NCI-H2196 treated with DMSO at 0.1 percent for 48 hours (cell line): Measurements from ENCODE around the gene SLC11A1.

Experiments
- DNase-seq: peaks from one replicate; lab custom pipeline; 2025; ENCODE audit not compliant: unreplicated experiment; lab: John Stamatoyannopoulos, UW

SLC11A1 gene

GRCh38 chr2:218366621-218367414 is 15.3 kb upstream of the SLC11A1 start:
- no peak for DNase-seq

- no peak for DNase-seq
Observed at GRCh38 chr2:218367415-218368149, 14.5 kb upstream of the SLC11A1 start.

- no peak for DNase-seq
Observed at GRCh38 chr2:218368150-218368528, 13.9 kb upstream of the SLC11A1 start.

DNA sequence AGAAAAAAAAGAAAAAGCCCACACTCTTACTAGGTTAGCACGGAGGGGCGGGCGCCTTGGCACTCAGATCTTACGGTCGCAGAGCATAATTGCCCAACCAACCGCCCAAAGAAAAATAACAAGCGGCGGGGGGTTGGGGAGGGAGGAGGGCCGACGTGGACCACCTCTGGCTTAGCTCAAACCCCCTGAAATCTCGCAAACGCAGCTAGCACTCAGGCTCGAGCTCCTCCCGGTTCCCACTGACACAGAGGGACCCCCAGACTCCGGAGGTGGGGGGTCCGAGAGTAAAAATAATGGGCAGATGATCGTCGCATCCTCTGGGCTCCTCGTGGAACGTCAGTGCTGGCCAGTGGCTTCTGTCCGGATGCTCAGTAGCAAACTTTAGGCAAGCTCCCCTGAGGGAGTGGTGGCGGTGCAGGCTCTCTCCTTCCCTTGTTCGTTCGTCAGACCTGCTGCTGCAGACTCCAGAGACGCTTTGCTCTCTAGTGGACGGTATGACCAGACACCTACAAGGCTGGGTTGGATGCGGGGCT is 13.4 kb upstream of the SLC11A1 start:
- DNase-seq, result no peak

GRCh38 chr2:218369330-218369729 is 12.7 kb upstream of the SLC11A1 start:
- peak; percentile 14 for DNase-seq

DNA sequence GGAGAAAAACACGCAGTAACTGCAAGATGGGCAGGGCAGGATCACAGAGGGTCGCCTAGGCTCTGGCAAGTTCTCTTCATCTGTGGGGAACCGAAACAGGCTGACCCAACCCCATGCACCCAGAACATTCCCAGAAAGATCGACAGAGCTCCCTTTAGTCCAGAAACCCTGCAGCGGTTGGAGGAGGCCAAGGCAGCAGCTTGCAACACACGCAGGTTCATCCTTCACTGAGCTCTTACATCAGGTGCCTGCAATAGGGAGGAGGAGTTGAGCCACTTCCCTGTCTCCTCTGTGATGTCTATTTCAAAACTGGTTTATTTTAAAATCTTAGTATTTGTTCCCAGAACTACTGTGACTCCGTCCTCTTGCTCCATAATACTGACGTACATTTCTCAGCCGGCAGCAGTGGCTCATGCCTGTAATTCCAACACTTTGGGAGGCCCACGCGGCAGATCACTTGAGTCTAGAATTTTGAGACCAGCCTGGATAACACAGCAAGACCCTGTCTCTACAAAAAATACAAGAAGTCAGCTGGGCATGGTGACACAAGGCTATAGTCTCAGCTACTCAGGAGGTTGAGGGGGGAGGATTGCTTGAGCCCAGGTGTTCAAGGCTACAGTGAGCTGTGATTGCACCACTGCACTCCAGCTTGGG is 11.5 kb upstream of the SLC11A1 start:
- no peak for DNase-seq

DNA sequence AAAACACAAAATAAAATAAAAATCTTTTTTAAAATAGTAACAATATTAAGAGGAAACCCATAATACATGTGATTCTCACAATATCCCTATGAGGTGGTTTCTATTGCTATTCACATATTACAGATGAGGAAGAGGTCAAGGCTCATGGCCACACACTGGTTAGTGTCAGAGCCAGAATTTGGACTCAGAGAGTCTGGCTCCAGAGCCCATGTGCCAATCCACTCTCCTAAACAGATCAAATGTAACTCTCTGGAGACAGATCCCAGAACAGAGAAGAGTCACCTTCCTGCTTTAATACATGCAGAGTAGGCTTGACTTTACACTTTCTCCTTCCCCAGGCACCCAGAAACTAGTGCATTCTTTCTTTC is 10.1 kb upstream of the SLC11A1 start:
- DNase-seq, result no peak

GRCh38 chr2:218374795-218375194 is 7.3 kb upstream of the SLC11A1 start:
- DNase-seq, result no peak

GRCh38 chr2:218375212-218375611 is 6.9 kb upstream of the SLC11A1 start:
- DNase-seq, result no peak

DNA sequence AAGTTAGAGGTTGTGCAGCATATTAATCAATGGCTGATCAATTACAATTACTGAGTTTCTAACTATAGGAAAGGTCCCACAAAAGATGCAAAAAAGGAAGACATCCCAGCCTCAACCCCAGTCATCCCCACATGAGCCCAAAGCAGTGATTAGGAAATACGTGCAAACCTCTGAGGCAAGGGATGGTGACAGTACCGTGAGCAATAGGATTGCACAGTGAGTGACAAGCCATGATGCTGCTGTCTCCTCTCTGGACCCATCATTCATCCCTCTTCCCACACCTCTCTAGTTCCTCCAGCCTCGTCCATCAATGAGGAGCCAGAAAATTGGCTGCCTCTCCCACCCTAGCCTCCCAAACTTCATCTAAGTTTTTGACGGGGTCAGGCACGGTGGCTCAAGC is 4.0 kb upstream of the SLC11A1 start:
- DNase-seq, result no peak

- no peak for DNase-seq
Observed at GRCh38 chr2:218382785-218383184, 712 bp downstream of the SLC11A1 start.

GRCh38 chr2:218383892-218384519 is 1.9 kb downstream of the SLC11A1 start:
- DNase-seq, result no peak

DNA sequence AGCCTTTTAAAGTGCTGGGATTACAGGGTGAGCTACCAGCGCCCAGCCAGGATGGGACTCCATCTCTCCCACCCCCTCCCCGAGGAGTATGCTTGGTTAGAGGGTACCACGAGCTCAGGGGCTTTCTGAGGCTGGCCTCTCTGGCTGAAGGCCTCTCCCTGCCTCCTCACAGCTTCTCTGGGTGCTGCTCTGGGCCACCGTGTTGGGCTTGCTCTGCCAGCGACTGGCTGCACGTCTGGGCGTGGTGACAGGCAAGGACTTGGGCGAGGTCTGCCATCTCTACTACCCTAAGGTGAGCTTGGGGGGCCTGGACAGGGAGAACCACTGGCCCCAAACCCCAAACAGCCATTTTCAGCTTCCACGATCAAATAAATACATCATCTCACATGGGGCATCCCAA is 2.9 kb downstream of the SLC11A1 start:
- DNase-seq, result no peak

- no peak for DNase-seq
Observed at GRCh38 chr2:218386505-218387368, 4.7 kb downstream of the SLC11A1 start.

- DNase-seq, result peak; percentile 59
Observed at GRCh38 chr2:218387369-218388194, 5.5 kb downstream of the SLC11A1 start.

DNA sequence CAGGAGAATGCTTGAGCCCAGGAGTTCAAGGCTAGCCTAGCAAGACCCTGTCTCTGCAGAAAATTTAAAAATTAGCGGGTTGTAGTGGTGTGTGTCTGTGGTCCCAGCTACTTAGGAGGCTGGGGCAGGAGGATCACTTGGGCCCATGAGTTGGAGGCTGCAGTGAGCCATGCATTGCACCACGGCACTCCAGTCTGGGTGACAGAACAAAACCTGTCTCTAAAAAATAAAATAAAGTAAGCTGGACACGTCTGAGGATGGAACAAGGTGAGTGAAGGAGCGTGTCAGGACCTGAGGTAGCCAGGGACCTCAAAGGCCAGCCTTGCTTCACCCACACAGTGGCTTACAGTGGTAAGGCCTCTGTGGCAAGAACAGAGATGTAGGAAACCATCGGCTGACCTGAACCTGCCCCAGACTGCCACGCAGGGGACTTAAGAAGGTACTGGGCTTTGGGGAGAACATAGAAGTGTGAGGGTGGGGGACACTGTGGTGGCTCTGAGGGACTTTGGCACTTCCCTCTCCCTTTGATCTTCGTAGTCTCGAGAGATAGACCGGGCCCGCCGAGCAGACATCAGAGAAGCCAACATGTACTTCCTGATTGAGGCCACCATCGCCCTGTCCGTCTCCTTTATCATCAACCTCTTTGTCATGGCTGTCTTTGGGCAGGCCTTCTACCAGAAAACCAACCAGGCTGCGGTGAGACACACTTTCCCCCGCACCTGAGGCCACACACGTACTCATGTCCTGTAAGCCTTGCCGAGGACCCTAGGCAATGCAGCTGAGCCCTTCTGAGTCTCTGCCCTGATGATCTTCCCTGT is 7.5 kb downstream of the SLC11A1 start:
- DNase-seq, result no peak

- DNase-seq, result no peak
Observed at GRCh38 chr2:218391202-218391601, 9.1 kb downstream of the SLC11A1 start.

DNA sequence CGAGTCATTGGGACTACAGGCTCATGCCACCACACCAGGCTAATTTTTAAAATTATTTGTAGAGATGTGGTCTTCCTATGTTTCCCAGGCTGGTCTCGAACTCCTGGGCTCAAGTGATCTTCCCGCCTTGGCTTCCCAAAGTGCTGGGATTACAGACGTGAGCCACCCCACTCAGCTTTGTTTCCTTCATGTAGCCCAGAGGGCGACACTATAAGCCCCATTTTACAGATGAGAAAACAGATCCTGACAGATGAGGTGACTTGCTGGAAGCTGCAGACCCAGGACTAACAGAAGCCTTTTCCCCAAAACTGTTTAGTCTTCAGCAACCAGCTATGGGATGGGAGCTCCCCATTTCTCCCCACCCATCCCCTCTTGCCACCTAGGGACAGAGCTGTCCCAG is 10.4 kb downstream of the SLC11A1 start:
- no peak for DNase-seq
